Fibroblast of the aortic adventitia (primary cell): ENCODE data around the gene VCAM1. TPM values are rescaled to one million over a fixed set of nuclear protein-coding genes. Genes with fewer than 3 reads are reported as not detected.
"Not testable (repeated sequence)": the region's sequence is repeated elsewhere in the genome, so short reads cannot be mapped to it uniquely, and the experiment has no call there.

Experiments used
- DNase-seq: peaks from one replicate; pipeline ENCODE4 v3.0.0-alpha.2; 2010; ENCODE audit warnings: low read depth
- H3K4me3 ChIP-seq: 2 replicates; pipeline ENCODE4 v1.5.1; 2011; ENCODE audit warnings: low read depth, mild to moderate bottlenecking, control low read depth, low read length, moderate library complexity
- CTCF ChIP-seq: IDR thresholded peaks from 2 replicates; pipeline ENCODE4 v1.5.1; 2011; ENCODE audit warnings: mild to moderate bottlenecking, low read length, control low read depth, inconsistent platforms; ENCODE audit not compliant: insufficient read depth
- total RNA-seq: library from RNA; depleted of rRNA; stranded (reverse); fragments of >200 nt; gene quantifications from 2 replicates; pipeline ENCODE4 v1.2.3, GENCODE V29; 2012; ENCODE audit warnings: low replicate concordance

The VCAM1 gene
- total RNA-seq, 1 donor, result 0.63 TPM

DNA sequence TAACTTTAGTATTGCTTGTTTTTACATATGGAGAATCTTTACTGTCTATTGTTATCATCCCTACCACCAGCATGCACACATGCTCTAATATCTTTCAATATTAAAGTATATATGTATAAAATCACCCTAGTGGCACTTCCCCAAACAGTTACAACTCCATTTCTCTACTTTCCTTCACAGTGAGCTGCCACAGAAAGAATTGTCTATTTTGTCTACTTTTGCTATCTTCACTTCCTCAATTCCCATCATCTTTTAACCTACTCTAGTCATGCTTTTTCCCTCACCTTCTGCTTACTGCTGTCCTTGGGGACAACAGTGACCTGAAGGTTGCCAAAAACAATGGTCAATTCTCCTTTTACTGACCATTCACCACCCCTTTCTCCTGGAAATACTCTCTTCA is 59.2 kb downstream of the VCAM1 start:
- no peak for TF ChIP-seq CTCF
- no peak overlapping the region for H3K4me3 ChIP-seq
- no peak for DNase-seq

DNA sequence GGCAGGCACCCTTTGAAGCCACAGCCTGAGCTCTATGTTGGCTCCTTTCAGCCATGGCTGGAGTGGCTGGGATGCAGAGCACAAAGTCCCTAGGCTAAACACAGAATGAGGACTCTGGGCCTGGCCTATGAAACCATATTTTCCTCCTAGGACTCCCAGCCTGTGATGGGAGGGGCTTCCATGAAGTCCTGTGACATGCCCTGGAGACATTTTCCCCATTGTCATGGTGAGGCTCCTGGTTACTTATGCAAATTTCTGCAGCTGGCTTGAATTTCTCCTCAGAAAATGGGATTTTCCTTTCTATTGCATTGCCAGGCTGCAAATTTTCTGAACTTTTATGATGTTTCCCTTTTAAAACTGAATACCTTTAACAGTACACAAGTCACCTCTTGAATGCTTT is 61.3 kb downstream of the VCAM1 start:
- no peak for TF ChIP-seq CTCF
- no peak overlapping the region for H3K4me3 ChIP-seq
- DNase-seq, result no peak

DNA sequence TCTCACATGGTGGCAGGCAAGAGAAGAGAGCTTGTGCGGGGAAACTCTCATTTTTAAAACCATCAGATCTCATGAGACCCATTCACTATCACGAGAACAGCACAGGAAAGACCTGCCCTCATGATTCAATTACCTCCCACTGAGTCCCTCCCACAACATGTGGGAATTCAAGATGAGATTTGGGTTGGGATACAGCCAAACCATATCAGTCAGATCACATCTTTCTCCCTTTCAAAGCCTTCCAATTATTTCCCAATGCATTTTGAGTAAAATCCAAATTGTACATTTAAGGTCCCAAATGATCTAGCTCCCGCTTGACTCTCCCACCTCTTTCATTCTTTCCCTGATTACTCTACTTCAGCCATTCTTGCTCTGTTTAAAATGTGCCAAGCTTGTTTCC is 62.2 kb downstream of the VCAM1 start:
- peak; percentile 25 for DNase-seq
- H3K4me3 ChIP-seq, result not testable (repeated sequence)

DNA sequence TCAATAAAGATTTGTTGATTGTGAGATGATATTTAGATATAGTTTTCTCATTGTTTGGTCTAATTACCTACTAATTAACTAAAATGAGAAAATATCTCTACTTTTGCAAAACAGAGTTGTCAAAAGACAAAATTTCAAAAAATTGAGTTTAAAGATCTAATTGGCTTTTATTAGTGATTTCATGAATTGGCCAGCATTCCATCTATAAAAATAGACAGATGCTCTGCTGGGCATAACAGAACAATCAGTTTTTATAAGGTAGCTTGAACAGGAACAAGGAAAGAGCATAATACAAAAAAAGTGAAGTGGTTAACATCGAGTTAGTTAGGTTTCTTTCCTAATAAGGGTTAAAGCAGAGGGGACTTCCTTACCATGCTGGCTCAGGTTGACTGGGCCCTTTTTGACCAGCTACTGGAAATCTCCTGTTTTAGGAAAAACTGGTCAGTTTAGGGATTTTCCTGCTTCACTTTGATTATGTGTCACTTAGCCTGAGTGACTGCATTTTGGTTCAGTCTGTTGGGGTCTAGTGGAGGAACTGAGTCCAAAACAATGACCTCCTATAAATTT is 63.0 kb downstream of the VCAM1 start:
- TF ChIP-seq CTCF, result no peak
- DNase-seq, result no peak
- H3K4me3 ChIP-seq, result no peak overlapping the region

DNA sequence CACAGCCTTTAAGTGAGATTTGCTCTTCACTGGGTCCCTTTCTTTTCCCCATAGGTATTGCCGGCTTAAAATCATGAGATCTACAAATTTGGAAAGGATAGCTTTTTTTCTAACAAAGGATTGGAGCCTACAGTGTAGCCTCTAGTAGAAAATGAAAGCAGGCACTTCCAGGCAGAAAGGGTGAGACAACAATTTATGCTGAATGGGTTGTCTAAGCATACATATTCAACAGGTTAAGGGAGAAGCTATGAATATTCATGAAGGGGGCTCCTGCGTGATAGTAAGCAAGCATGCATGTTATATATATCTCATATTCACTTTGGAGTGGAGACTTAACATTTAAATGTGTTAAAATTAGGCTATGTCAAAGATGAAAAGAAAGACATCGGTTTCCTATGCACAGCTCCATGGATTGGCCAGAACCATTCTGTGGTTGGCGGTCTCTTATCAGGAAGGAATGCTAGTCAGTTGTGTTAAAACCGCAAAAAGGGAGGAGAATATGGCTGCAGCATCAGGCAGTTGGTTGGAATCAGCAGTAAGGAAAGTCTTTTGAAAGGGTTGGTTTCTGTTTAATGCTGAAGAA is 66.0 kb downstream of the VCAM1 start:
- peak; percentile 94 for DNase-seq
- peak overlapping the region; percentile 43 for H3K4me3 ChIP-seq
- no peak for TF ChIP-seq CTCF

GRCh38 chr1:100786870-100787269 is 67.3 kb downstream of the VCAM1 start:
- no peak overlapping the region for H3K4me3 ChIP-seq
- TF ChIP-seq CTCF, result no peak
- DNase-seq, result no peak

Other genes with a start within 250 kb of the VCAM1 start
- not detected in 2 replicates for gene GPR88, start 181.6 kb upstream of the VCAM1 start, total RNA-seq
- gene EXTL2, start 175.1 kb downstream of the VCAM1 start, total RNA-seq, result 12.2 and 34.1 TPM in 2 replicates
- gene SLC30A7, start 176.3 kb downstream of the VCAM1 start, total RNA-seq, result 14.6 and 75.3 TPM in 2 replicates